Activated B cell treated with CpG ODN at 0.5 μM for 24 hours (primary cell): ENCODE results near the gene FES. TPM values are rescaled to one million over a fixed set of nuclear protein-coding genes. Genes with fewer than 3 reads are reported as not detected.

Experiments
- ATAC-seq: fragments of 200-7000 bp; cut with Tn5 transposase; one replicate; pipeline ENCODE4 v1.10.0; 2021; ENCODE audit warnings: low read depth, mild to moderate bottlenecking, moderate library complexity
- CTCF ChIA-PET: fragments of 350-600 bp; sonication (Branson Sonifier 250); formaldehyde crosslinking; loops from one replicate; lab custom pipeline; 2021; ENCODE audit warnings: antibody characterized with exemption; lab: Charles Lee
- POLR2A ChIA-PET: fragments of 350-600 bp; sonication (Branson Sonifier 250); formaldehyde crosslinking; loops from one replicate; lab custom pipeline; 2021; ENCODE audit warnings: antibody characterized with exemption; lab: Charles Lee
- DNase-seq: peaks from one replicate; pipeline ENCODE4 v3.0.0; 2022
- H3K27ac Mint-ChIP-seq: one replicate; pipeline ENCODE4 v1.8.0; 2020; ENCODE audit warnings: mixed read lengths
- H3K27me3 Mint-ChIP-seq: one replicate; pipeline ENCODE4 v1.8.0; 2021; ENCODE audit warnings: mixed read lengths
- H3K36me3 Mint-ChIP-seq: one replicate; pipeline ENCODE4 v1.8.0; 2021; ENCODE audit warnings: low read depth, mixed read lengths
- H3K4me1 Mint-ChIP-seq: one replicate; pipeline ENCODE4 v1.8.0; 2021; ENCODE audit warnings: mixed read lengths
- H3K4me3 Mint-ChIP-seq: one replicate; pipeline ENCODE4 v1.8.0; 2020; ENCODE audit warnings: mild to moderate bottlenecking, mixed read lengths
- H3K9me3 Mint-ChIP-seq: one replicate; pipeline ENCODE4 v1.8.0; 2020; ENCODE audit warnings: mixed read lengths
- CTCF ChIP-seq: fragments of 200-600 bp; IDR thresholded peaks from one replicate; pipeline ENCODE4 v1.8.0; 2022; ENCODE audit warnings: antibody characterized with exemption, mild to moderate bottlenecking
- intact Hi-C: fragments of 100-400 bp; cut with micrococcal nuclease; formaldehyde crosslinking; loops from one replicate; pipeline ENCODE4 v1.15.1; 2024
- total RNA-seq: library from RNA; stranded (reverse); gene quantifications from 2 replicates; pipeline ENCODE4 v1.2.3, GENCODE V29; 2022

Gene FES
- total RNA-seq, 1 donor from 2014 or later = 27.4 TPM

- no peak for TF ChIP-seq CTCF
- peaks cover 32% of the 10 kb centered on the region for H3K36me3 Mint-ChIP-seq
- CTCF ChIA-PET = interaction anchor here (4.3 to 5.8 kb wide), 3 partner anchors 49 to 233 kb away, joined by 42 to 121 read pairs (median 55); partner anchors contain the start of genes HDDC3 and UNC45A
- H3K27ac Mint-ChIP-seq = no peak overlapping the region
- no peaks in the 10 kb centered on the region for H3K27me3 Mint-ChIP-seq
- peak overlapping the region; percentile 57 for H3K4me3 Mint-ChIP-seq
- POLR2A ChIA-PET = interaction anchor here (1.3 to 3.6 kb wide), 7 partner anchors 10 to 65 kb away, joined by 5 to 35 read pairs (median 7); partner anchors contain the start of genes HDDC3 and UNC45A
- H3K4me1 Mint-ChIP-seq = peaks cover 34% of the 10 kb centered on the region
- no peak for DNase-seq
- intact Hi-C loops = no loop called here
- ATAC-seq = no peak
- no peaks in the 10 kb centered on the region for H3K9me3 Mint-ChIP-seq
These were observed 753 bp upstream of the FES start for GRCh38 chr15:90883526-90883975.

- CTCF ChIA-PET = interaction anchor here (0.6 to 5.8 kb wide), 35 partner anchors 11 to 565 kb away, joined by 3 to 121 read pairs (median 6); partner anchors contain the start of genes BLM, HDDC3, IQGAP1 and MAN2A2
- intact Hi-C loops = loop anchor here (1.0 to 5.0 kb wide), 4 partner anchors 13 to 388 kb away; no protein-coding TSS in a partner anchor
- DNase-seq = peak; percentile 37
- peaks cover 34% of the 10 kb centered on the region for H3K4me1 Mint-ChIP-seq
- H3K4me3 Mint-ChIP-seq = peak overlapping the region; percentile 71
- no peak for TF ChIP-seq CTCF
- peaks cover 19% of the 10 kb centered on the region for H3K36me3 Mint-ChIP-seq
- no peaks in the 10 kb centered on the region for H3K9me3 Mint-ChIP-seq
- no peaks in the 10 kb centered on the region for H3K27me3 Mint-ChIP-seq
- POLR2A ChIA-PET = interaction anchor here (0.7 to 3.6 kb wide), 24 partner anchors 11 to 282 kb away, joined by 3 to 35 read pairs (median 5); partner anchors contain the start of genes BLM, HDDC3, MAN2A2 and UNC45A
- peak; percentile 8 for ATAC-seq
- H3K27ac Mint-ChIP-seq = peak overlapping the region; percentile 76
These were observed 571 bp downstream of the FES start for GRCh38 chr15:90884719-90885431.

GRCh38 chr15:90885432-90886290 is 1.4 kb downstream of the FES start:
- Mint-ChIP-seq H3K4me1 (peaks cover 34% of the 10 kb centered on the region), H3K4me3 (peak overlapping the region; percentile 71), H3K36me3 (peaks cover 16% of the 10 kb centered on the region), H3K9me3 (no peaks in the 10 kb centered on the region), H3K27me3 (no peaks in the 10 kb centered on the region), H3K27ac (peak overlapping the region; percentile 76)
- intact Hi-C loops = loop anchor here (1.0 to 5.0 kb wide), 9 partner anchors 33 to 565 kb away; partner anchors contain the start of gene BLM
- TF ChIP-seq CTCF = peak; percentile 90
- CTCF ChIA-PET = interaction anchor here (0.6 to 5.8 kb wide), 46 partner anchors 10 to 592 kb away, joined by 3 to 121 read pairs (median 5); partner anchors contain the start of genes BLM, HDDC3, IQGAP1 and MAN2A2
- DNase-seq (peak; percentile 78), ATAC-seq (peak; percentile 69)
- POLR2A ChIA-PET = interaction anchor here (0.6 to 3.6 kb wide), 20 partner anchors 11 to 237 kb away, joined by 3 to 35 read pairs (median 4); partner anchors contain the start of genes BLM, HDDC3, MAN2A2 and UNC45A

GRCh38 chr15:90886291-90886614 is 1.9 kb downstream of the FES start:
- Mint-ChIP-seq H3K4me1 (peaks cover 34% of the 10 kb centered on the region), H3K9me3 (no peaks in the 10 kb centered on the region), H3K27me3 (no peaks in the 10 kb centered on the region), H3K36me3 (peaks cover 11% of the 10 kb centered on the region), H3K4me3 (no peak overlapping the region), H3K27ac (peak overlapping the region; percentile 76)
- CTCF ChIA-PET = interaction anchor here (0.6 to 5.8 kb wide), 37 partner anchors 10 to 593 kb away, joined by 3 to 121 read pairs (median 6); partner anchors contain the start of genes BLM, HDDC3, IQGAP1 and MAN2A2
- ATAC-seq (no peak), DNase-seq (no peak)
- POLR2A ChIA-PET = interaction anchor here (0.5 to 3.6 kb wide), 12 partner anchors 10 to 377 kb away, joined by 3 to 35 read pairs (median 7); partner anchors contain the start of genes BLM, HDDC3, MAN2A2 and UNC45A
- intact Hi-C loops = loop anchor here (1.0 to 5.0 kb wide), 8 partner anchors 34 to 566 kb away; partner anchors contain the start of gene BLM
- no peak for TF ChIP-seq CTCF
